Heart left ventricle (tissue), 13 donors: ENCODE results near the gene CCDC198.

Experiments used
- POLR2A ChIP-seq, 2 donors: fragments of 450-650 bp; IDR thresholded peaks; one replicate each; pipeline ENCODE4 v1.6.1; 2017; ENCODE audit warnings: antibody characterized with exemption in 2 of 2, mild to moderate bottlenecking in 2 of 2, moderate library complexity in 2 of 2
- TF ChIP-seq, protein P1 (sequence below), 12 donors: fragments of 200-600 bp; sonication (generic) in 4 of 12; IDR thresholded peaks; one replicate each; pipeline versions ENCODE4 v1.5.0 to v1.8.0; 2018 to 2022; ENCODE audit warnings: antibody characterized with exemption in 12 of 12, mild to moderate bottlenecking in 5 of 12
- donor health status: ischemic (EF 13 %, LVEDD 7.1; RV severe dilation, severe dysfunction).
- donor health status: DM: no; HTN: yes; CAD: no.
- donor health status: DM: no; HTN: no; CAD: no.
- donor health status: ischemic (EF 25% LVEDD 6.9; RV normal size, moderate dysfunction).
- donor health status: ischemic (EF 25% LVEDD 5.7; RV mildly dilated, moderate dysfunction).
- donor health status: ischemic (EF 35%, LVEDD 5.7; RV mildly dilated, moderate dysfunction).
- donor health status: nonischemic (EF 11% LVEDD 7.7; RV severe dilation, severe dysfunction).
- donor health status: DM: yes; HTN: yes; CAD: no.
- donor health status: PGD.
- donor health status: ischemic (EF 29% LVEDD 5.4; RV normal size, mild dysfunction).
- donor health status: nonischemic (EF 23%, LVEDD 6.1; RV moderate dilation, normal function).

DNA sequence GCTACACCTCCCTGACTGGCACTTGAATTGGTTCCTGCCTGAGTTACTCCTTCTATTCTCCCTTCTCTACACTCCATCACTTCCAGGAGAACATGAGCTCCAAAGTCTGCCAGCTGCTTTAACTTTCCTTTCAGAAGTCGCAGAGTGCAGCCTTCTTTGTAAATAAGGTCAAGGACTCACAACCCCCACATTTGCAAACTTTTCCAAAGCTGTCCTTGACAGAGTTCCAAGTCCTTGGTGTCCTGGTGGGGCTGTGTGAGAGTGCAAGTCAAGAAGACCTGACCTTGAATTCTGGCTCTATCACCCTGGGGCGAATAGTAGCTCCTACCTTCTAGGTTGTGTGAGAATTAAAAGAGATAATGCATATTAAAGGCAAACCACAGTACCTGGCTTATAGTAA, 15.6 kb downstream of the CCDC198 start:
- TF ChIP-seq, protein P1, sequence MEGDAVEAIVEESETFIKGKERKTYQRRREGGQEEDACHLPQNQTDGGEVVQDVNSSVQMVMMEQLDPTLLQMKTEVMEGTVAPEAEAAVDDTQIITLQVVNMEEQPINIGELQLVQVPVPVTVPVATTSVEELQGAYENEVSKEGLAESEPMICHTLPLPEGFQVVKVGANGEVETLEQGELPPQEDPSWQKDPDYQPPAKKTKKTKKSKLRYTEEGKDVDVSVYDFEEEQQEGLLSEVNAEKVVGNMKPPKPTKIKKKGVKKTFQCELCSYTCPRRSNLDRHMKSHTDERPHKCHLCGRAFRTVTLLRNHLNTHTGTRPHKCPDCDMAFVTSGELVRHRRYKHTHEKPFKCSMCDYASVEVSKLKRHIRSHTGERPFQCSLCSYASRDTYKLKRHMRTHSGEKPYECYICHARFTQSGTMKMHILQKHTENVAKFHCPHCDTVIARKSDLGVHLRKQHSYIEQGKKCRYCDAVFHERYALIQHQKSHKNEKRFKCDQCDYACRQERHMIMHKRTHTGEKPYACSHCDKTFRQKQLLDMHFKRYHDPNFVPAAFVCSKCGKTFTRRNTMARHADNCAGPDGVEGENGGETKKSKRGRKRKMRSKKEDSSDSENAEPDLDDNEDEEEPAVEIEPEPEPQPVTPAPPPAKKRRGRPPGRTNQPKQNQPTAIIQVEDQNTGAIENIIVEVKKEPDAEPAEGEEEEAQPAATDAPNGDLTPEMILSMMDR (IDR thresholded peaks at IDR 0.05): no peak
- no peak for TF ChIP-seq POLR2A (IDR thresholded peaks at IDR 0.05)
